ENCODE measurements around the gene CPNE2. TPM values are rescaled to one million over a fixed set of nuclear protein-coding genes. Genes with fewer than 3 reads are reported as not detected.

The CPNE2 gene
- total and polyA plus RNA-seq, 5 donors from 2014 or later: 15.3 to 54.7 (median 42.7) TPM

DNA sequence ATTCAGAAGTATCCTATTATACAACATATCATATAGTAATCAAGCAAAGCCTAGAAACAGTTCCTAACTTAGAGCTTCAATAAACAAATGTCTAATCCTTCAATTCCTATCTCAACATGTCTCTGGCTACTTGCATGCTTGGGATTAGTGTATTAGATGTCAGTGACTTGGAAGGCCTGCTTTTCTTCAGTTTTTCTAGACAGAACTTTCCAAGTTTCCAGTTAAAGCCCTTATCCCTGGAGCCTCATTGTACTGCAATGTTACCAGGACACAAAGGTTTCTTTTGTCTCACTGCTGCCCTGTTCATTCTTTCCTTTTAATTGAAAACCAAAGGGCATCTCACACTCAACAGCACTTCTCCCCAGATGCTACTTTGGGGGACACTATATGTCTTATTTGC, 76.9 kb downstream of the CPNE2 start:
- H3K36me3 ChIP-seq (ENCODE audit: control insufficient read depth, insufficient read depth, low read length): peaks cover 60% of the 10 kb centered on the region
- no peaks in the 10 kb centered on the region for H3K27me3 Mint-ChIP-seq
- no peak for ATAC-seq (ENCODE audit: low read depth in 2 of 2)

DNA sequence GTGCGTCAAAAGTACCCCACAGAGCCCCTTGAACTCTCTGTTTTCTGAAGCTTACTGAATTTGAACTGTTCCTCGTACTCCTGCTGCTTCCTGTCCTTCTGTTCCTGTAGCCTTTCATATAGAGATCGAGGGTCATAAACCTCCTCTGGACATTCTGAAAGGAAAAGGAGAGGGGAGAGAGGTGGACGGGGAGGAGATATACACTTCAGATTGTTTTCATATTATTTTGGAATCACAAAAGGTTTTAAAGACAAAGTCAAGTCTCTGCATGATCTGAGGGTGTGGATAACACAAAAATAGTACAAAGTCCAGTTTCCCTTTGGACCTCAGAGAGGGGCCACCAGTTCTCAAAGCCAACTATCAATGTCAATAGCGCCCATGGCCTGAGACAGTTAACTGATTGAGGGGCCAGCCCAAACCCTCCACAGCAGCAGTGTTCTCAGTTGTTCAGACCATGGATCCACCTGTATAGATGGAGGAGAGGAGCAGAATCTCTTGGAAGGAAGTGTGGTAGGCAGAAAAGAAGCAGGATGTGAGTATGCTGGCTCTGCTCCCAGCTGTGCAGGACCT, 80.4 kb downstream of the CPNE2 start:
- Histone ChIP-seq H3K9me3 (ENCODE audit: control insufficient read depth in 2 of 2, low read length in 2 of 2) (no peaks in the 10 kb centered on the region), H3K4me3 (ENCODE audit: low read depth, low read length) (no peak overlapping the region), H3K27ac (ENCODE audit: insufficient read depth, low read length, poor library complexity, severe bottlenecking) (no peak overlapping the region), H3K4me1 (ENCODE audit: control insufficient read depth, insufficient read depth, low read length, poor library complexity, severe bottlenecking) (peaks cover 2% of the 10 kb centered on the region), H3K36me3 (ENCODE audit: control insufficient read depth, insufficient read depth, low read length) (peaks cover 38% of the 10 kb centered on the region), H3K27me3 (ENCODE audit: control insufficient read depth, insufficient read depth, low read length) (no peaks in the 10 kb centered on the region)
- H3K27ac Mint-ChIP-seq: peak overlapping the region in 1 of 3 donors; percentile 35
- ATAC-seq (ENCODE audit: low read depth in 2 of 2) (no peak), DNase-seq (no peak)
- no peak overlapping the region for H3K4me3 Mint-ChIP-seq
- no peaks in the 10 kb centered on the region for H3K9me3 Mint-ChIP-seq
- peaks cover 9 to 17% (median 9%) of the 10 kb centered on the region in 4 donors for H3K4me1 Mint-ChIP-seq
- no peaks in the 10 kb centered on the region for H3K27me3 Mint-ChIP-seq
- peaks cover 44% of the 10 kb centered on the region for H3K36me3 Mint-ChIP-seq

More for the DNA sequence above, 76.9 kb downstream of the CPNE2 start:
- Mint-ChIP-seq H3K4me3 (no peak overlapping the region), H3K4me1 (peaks cover 6 to 11% (median 9%) of the 10 kb centered on the region in 4 donors), H3K27ac (no peak overlapping the region), H3K36me3 (peaks cover 54% of the 10 kb centered on the region), H3K9me3 (no peaks in the 10 kb centered on the region)
- DNase-seq: no peak
- no peaks in the 10 kb centered on the region for H3K9me3 ChIP-seq (ENCODE audit: control insufficient read depth in 2 of 2, low read length in 2 of 2)
- H3K4me1 ChIP-seq (ENCODE audit: control insufficient read depth, insufficient read depth, low read length, poor library complexity, severe bottlenecking): peaks cover 4% of the 10 kb centered on the region
- no peak overlapping the region for H3K27ac ChIP-seq (ENCODE audit: insufficient read depth, low read length, poor library complexity, severe bottlenecking)
- no peaks in the 10 kb centered on the region for H3K27me3 ChIP-seq (ENCODE audit: control insufficient read depth, insufficient read depth, low read length)
- H3K4me3 ChIP-seq (ENCODE audit: low read depth, low read length): no peak overlapping the region

DNA sequence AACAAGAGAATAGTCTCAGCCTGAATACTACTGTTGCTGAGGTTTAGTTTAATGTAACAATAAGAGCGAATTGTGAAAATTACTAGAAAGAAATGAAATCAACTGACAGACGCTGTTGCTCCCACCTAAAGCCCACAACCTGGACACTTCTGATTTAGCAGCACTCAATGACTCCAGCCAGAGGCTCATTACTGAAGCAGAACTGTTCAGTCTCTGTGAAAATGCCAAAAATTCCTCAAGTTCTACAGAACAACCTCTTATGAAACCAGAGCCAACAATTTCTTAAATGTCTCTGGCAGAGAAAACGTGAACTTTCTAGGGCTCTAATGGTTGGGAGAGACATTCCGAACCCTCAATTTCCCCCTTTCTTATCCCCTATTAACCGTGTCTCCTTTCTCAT, 83.5 kb downstream of the CPNE2 start:
- no peaks in the 10 kb centered on the region for H3K27me3 ChIP-seq (ENCODE audit: control insufficient read depth, insufficient read depth, low read length)
- DNase-seq (no peak), ATAC-seq (ENCODE audit: low read depth in 2 of 2) (no peak)
- H3K27ac ChIP-seq (ENCODE audit: insufficient read depth, low read length, poor library complexity, severe bottlenecking): no peak overlapping the region
- no peak overlapping the region for H3K27ac Mint-ChIP-seq
- H3K36me3 ChIP-seq (ENCODE audit: control insufficient read depth, insufficient read depth, low read length): peaks cover 25% of the 10 kb centered on the region
- H3K4me3 Mint-ChIP-seq: no peak overlapping the region
- peaks cover 36% of the 10 kb centered on the region for H3K36me3 Mint-ChIP-seq
- peaks cover 4 to 17% (median 7%) of the 10 kb centered on the region in 4 donors for H3K4me1 Mint-ChIP-seq
- no peaks in the 10 kb centered on the region for H3K27me3 Mint-ChIP-seq
- no peaks in the 10 kb centered on the region for H3K4me1 ChIP-seq (ENCODE audit: control insufficient read depth, insufficient read depth, low read length, poor library complexity, severe bottlenecking)
- no peak overlapping the region for H3K4me3 ChIP-seq (ENCODE audit: low read depth, low read length)
- no peaks in the 10 kb centered on the region for H3K9me3 Mint-ChIP-seq
- no peaks in the 10 kb centered on the region for H3K9me3 ChIP-seq (ENCODE audit: control insufficient read depth in 2 of 2, low read length in 2 of 2)

DNA sequence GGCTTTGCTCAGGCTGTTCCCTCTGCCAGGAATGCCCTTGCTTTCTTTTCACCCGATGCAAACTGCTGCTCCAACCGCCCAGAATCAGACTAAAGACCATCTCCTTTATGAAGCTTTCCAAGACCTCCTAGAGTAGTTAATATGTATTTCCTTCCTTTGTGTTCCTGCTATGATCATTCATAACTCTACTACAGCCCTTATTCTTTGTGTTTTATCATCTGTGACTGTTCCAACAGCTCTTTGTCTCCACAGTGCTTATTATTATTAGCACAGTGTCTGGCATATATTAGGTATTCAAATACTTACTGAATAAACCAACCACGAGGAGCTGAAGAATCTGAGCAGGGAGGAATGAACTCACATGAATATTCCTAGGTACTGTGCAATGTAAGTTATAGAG, 85.8 kb downstream of the CPNE2 start:
- no peaks in the 10 kb centered on the region for H3K9me3 Mint-ChIP-seq
- no peaks in the 10 kb centered on the region for H3K27me3 ChIP-seq (ENCODE audit: control insufficient read depth, insufficient read depth, low read length)
- peaks cover 4 to 24% (median 18%) of the 10 kb centered on the region in 4 donors for H3K4me1 Mint-ChIP-seq
- H3K4me3 Mint-ChIP-seq: no peak overlapping the region
- no peak overlapping the region for H3K27ac ChIP-seq (ENCODE audit: insufficient read depth, low read length, poor library complexity, severe bottlenecking)
- peaks cover 13% of the 10 kb centered on the region for H3K36me3 Mint-ChIP-seq
- DNase-seq (no peak), ATAC-seq (ENCODE audit: low read depth in 2 of 2) (no peak)
- H3K27me3 Mint-ChIP-seq: no peaks in the 10 kb centered on the region
- no peaks in the 10 kb centered on the region for H3K9me3 ChIP-seq (ENCODE audit: control insufficient read depth in 2 of 2, low read length in 2 of 2)
- H3K36me3 ChIP-seq (ENCODE audit: control insufficient read depth, insufficient read depth, low read length): peaks cover 6% of the 10 kb centered on the region
- no peaks in the 10 kb centered on the region for H3K4me1 ChIP-seq (ENCODE audit: control insufficient read depth, insufficient read depth, low read length, poor library complexity, severe bottlenecking)
- no peak overlapping the region for H3K4me3 ChIP-seq (ENCODE audit: low read depth, low read length)
- H3K27ac Mint-ChIP-seq: peak overlapping the region in 1 of 3 donors; percentile 27

DNA sequence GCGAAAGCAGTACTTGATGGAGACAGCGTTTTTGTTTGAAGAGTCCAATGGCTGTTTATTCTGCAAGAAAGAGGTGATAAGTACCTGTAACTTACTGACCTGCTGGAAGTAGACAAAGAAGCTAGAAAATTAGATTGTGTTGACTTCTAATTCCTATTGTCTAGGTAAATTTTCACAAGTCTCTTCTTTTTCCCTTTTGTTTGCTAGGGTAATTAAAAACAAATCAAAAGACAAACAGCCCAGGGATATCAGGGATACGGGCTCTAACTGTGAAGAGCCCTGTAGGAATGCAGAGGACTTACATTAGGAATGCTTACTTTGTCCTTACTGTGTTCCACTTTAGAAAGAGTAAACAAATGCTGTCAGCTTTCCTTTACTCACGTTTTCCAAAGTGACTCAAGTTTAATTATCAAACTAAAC, 86.4 kb downstream of the CPNE2 start:
- no peaks in the 10 kb centered on the region for H3K9me3 Mint-ChIP-seq
- H3K27ac Mint-ChIP-seq: no peak overlapping the region
- Histone ChIP-seq H3K27me3 (ENCODE audit: control insufficient read depth, insufficient read depth, low read length) (no peaks in the 10 kb centered on the region), H3K9me3 (ENCODE audit: control insufficient read depth in 2 of 2, low read length in 2 of 2) (no peaks in the 10 kb centered on the region), H3K36me3 (ENCODE audit: control insufficient read depth, insufficient read depth, low read length) (peaks cover under 1% of the 10 kb centered on the region), H3K4me3 (ENCODE audit: low read depth, low read length) (no peak overlapping the region), H3K4me1 (ENCODE audit: control insufficient read depth, insufficient read depth, low read length, poor library complexity, severe bottlenecking) (no peaks in the 10 kb centered on the region), H3K27ac (ENCODE audit: insufficient read depth, low read length, poor library complexity, severe bottlenecking) (no peak overlapping the region)
- DNase-seq: no peak
- peaks cover 13% of the 10 kb centered on the region for H3K36me3 Mint-ChIP-seq
- H3K4me3 Mint-ChIP-seq: no peak overlapping the region
- no peaks in the 10 kb centered on the region for H3K27me3 Mint-ChIP-seq
- H3K4me1 Mint-ChIP-seq: peaks cover 4 to 27% (median 20%) of the 10 kb centered on the region in 4 donors
- ATAC-seq (ENCODE audit: low read depth in 2 of 2): no peak

DNA sequence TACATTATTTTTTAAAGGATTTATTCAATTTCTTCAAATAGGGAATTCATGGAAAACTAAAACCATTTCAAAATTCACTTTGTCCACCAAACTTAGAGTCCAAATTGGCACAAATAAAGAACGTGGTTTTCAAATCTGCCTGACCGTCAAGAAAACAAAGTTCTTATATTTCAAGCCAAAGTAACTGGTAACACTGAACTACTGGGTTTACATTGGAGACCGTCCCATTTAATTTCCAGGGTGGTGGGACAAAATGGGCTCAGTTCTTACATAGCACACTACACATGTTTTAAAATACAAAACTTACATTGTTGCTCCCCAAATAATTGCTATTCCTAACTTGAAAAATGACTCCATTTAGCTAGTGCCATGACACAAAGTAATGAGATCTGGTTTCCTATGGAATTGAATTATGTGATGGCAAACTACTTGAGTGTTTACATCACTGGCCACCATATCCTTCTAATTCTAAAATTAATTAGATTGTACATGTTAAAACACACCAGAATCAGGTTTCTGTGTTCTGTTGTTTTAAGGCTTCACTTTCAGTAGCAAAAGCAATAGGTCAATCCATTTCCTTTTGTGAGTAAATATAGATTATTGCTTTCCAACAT, 86.9 kb downstream of the CPNE2 start:
- Histone ChIP-seq H3K9me3 (ENCODE audit: control insufficient read depth in 2 of 2, low read length in 2 of 2) (no peaks in the 10 kb centered on the region), H3K27ac (ENCODE audit: insufficient read depth, low read length, poor library complexity, severe bottlenecking) (no peak overlapping the region), H3K27me3 (ENCODE audit: control insufficient read depth, insufficient read depth, low read length) (no peaks in the 10 kb centered on the region), H3K36me3 (ENCODE audit: control insufficient read depth, insufficient read depth, low read length) (no peaks in the 10 kb centered on the region), H3K4me3 (ENCODE audit: low read depth, low read length) (no peak overlapping the region), H3K4me1 (ENCODE audit: control insufficient read depth, insufficient read depth, low read length, poor library complexity, severe bottlenecking) (peaks cover 1% of the 10 kb centered on the region)
- Mint-ChIP-seq H3K36me3 (peaks cover 12% of the 10 kb centered on the region), H3K27me3 (no peaks in the 10 kb centered on the region), H3K4me1 (peaks cover 4 to 30% (median 25%) of the 10 kb centered on the region in 4 donors), H3K9me3 (no peaks in the 10 kb centered on the region), H3K4me3 (no peak overlapping the region), H3K27ac (peak overlapping the region in 1 of 3 donors; percentile 56)
- ATAC-seq (ENCODE audit: low read depth in 2 of 2) (no peak), DNase-seq (no peak)

DNA sequence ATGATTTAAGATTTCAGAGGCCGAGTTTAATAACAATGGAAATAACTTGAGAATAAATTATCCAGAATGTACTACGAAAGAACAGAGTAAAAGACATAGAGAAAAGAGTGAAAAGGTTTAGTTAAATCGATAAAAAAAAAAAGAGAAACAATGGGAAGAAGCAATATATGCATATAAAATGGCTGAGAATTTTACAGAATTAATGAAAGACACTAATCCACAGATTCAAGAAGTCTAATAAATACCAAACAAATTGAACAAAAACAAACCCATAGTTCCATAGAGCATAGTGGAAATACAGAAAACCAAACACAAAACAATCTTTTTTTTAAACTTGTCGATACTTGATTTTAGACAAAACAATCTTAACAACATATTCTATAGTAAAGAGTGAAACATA, 91.7 kb downstream of the CPNE2 start:
- H3K27ac ChIP-seq (ENCODE audit: insufficient read depth, low read length, poor library complexity, severe bottlenecking): no peak overlapping the region
- Mint-ChIP-seq H3K9me3 (peaks cover 0 to 3% (median 0%) of the 10 kb centered on the region in 7 donors), H3K4me3 (peak overlapping the region; percentile 97 to 100 (median 98)), H3K4me1 (peaks cover 15 to 61% (median 43%) of the 10 kb centered on the region in 4 donors), H3K27ac (peak overlapping the region in 2 of 3 donors; percentile 72 to 98), H3K27me3 (no peaks in the 10 kb centered on the region), H3K36me3 (no peaks in the 10 kb centered on the region)
- peaks cover 36% of the 10 kb centered on the region for H3K4me1 ChIP-seq (ENCODE audit: control insufficient read depth, insufficient read depth, low read length, poor library complexity, severe bottlenecking)
- peak overlapping the region; percentile 87 for H3K4me3 ChIP-seq (ENCODE audit: low read depth, low read length)
- ATAC-seq (ENCODE audit: low read depth in 2 of 2) (no peak), DNase-seq (no peak)
- no peaks in the 10 kb centered on the region for H3K9me3 ChIP-seq (ENCODE audit: control insufficient read depth in 2 of 2, low read length in 2 of 2)
- no peaks in the 10 kb centered on the region for H3K27me3 ChIP-seq (ENCODE audit: control insufficient read depth, insufficient read depth, low read length)
- no peaks in the 10 kb centered on the region for H3K36me3 ChIP-seq (ENCODE audit: control insufficient read depth, insufficient read depth, low read length)
